H9 (cell line): ENCODE results near the gene SLIT1. TPM values are rescaled to one million over a fixed set of nuclear protein-coding genes. Genes with fewer than 3 reads are reported as not detected.

Experiments used
- DNase-seq: peaks from one replicate; pipeline ENCODE4 v3.0.0-alpha.2; 2017
- H2AFZ ChIP-seq: one replicate; pipeline ENCODE4 v1.6.1; 2013; ENCODE audit warnings: mild to moderate bottlenecking, low read length, control low read depth, moderate library complexity
- H2AK5ac ChIP-seq: 2 replicates; pipeline ENCODE4 v1.6.1; 2013; ENCODE audit warnings: low read length, control low read depth, mixed read lengths; ENCODE audit not compliant: insufficient read length
- H2BK120ac ChIP-seq: one replicate; pipeline ENCODE4 v1.6.1; 2013; ENCODE audit warnings: low read depth, mild to moderate bottlenecking, low read length, control low read depth, inconsistent platforms; ENCODE audit not compliant: poor library complexity, severe bottlenecking
- H2BK12ac ChIP-seq: 2 replicates; pipeline ENCODE4 v1.6.1; 2013; ENCODE audit warnings: low read length, control low read depth, mixed read lengths, low read depth; ENCODE audit not compliant: insufficient read length
- H2BK15ac ChIP-seq: 2 replicates; pipeline ENCODE4 v1.6.1; 2013; ENCODE audit warnings: low read depth, low read length, control low read depth
- H2BK20ac ChIP-seq: one replicate; pipeline ENCODE4 v1.6.1; 2013; ENCODE audit warnings: low read depth, mild to moderate bottlenecking, low read length, control low read depth, inconsistent platforms; ENCODE audit not compliant: poor library complexity, severe bottlenecking
- H2BK5ac ChIP-seq: 2 replicates; pipeline ENCODE4 v1.6.1; 2013; ENCODE audit warnings: low read length, control low read depth, mixed read lengths; ENCODE audit not compliant: insufficient read length
- H3K14ac ChIP-seq: 2 replicates; pipeline ENCODE4 v1.6.1; 2013; ENCODE audit warnings: low read length, control low read depth; ENCODE audit not compliant: insufficient read depth
- H3K18ac ChIP-seq: 2 replicates; pipeline ENCODE4 v1.6.1; 2013; ENCODE audit warnings: low read depth, mild to moderate bottlenecking, mixed read lengths, low read length, control low read depth; ENCODE audit not compliant: insufficient read length
- H3K23ac ChIP-seq: 2 replicates; pipeline ENCODE4 v1.6.1; 2013; ENCODE audit warnings: low read length, control low read depth, mixed read lengths, low read depth; ENCODE audit not compliant: insufficient read length
- H3K23me2 ChIP-seq: 2 replicates; pipeline ENCODE4 v1.6.1; 2013; ENCODE audit warnings: low read depth, mild to moderate bottlenecking, mixed read lengths, low read length, control low read depth; ENCODE audit not compliant: insufficient read length, poor library complexity, severe bottlenecking
- H3K27ac ChIP-seq: 2 replicates; pipeline ENCODE4 v1.5.1; 2013; ENCODE audit warnings: low read length, control low read depth, mixed read lengths, low read depth; ENCODE audit not compliant: insufficient read length
- H3K27me3 ChIP-seq: 2 replicates; pipeline ENCODE4 v1.6.1; 2013; ENCODE audit warnings: low read length, control low read depth, inconsistent platforms; ENCODE audit not compliant: insufficient read depth
- H3K4ac ChIP-seq: 2 replicates; pipeline ENCODE4 v1.6.1; 2013; ENCODE audit warnings: low read depth, mild to moderate bottlenecking, control low read depth, inconsistent platforms, low read length, moderate library complexity
- H3K4me1 ChIP-seq: 2 replicates; pipeline ENCODE4 v1.6.1; 2013; ENCODE audit warnings: low read length, control low read depth, inconsistent platforms; ENCODE audit not compliant: insufficient read depth
- H3K4me2 ChIP-seq: 2 replicates; pipeline ENCODE4 v1.6.1; 2013; ENCODE audit warnings: low read length, control low read depth, mixed read lengths; ENCODE audit not compliant: insufficient read length, insufficient read depth
- H3K56ac ChIP-seq: 2 replicates; pipeline ENCODE4 v1.6.1; 2013; ENCODE audit warnings: low read depth, mild to moderate bottlenecking, mixed read lengths, low read length, control low read depth; ENCODE audit not compliant: insufficient read length
- H3K79me1 ChIP-seq: 2 replicates; pipeline ENCODE4 v1.6.1; 2013; ENCODE audit warnings: low read depth, mild to moderate bottlenecking, moderate library complexity, low read length, control low read depth, inconsistent platforms; ENCODE audit not compliant: insufficient read depth, poor library complexity, severe bottlenecking
- H3K79me2 ChIP-seq: 2 replicates; pipeline ENCODE4 v1.6.1; 2013; ENCODE audit warnings: low read length, control low read depth, inconsistent platforms; ENCODE audit not compliant: insufficient read depth
- H3K9ac ChIP-seq: 2 replicates; pipeline ENCODE4 v1.6.1; 2013; ENCODE audit warnings: low read length, control low read depth, mixed read lengths; ENCODE audit not compliant: insufficient read length; ENCODE audit errors: extremely low read depth
- H3K9me3 ChIP-seq: one replicate; pipeline ENCODE4 v1.6.1; 2013; ENCODE audit warnings: low read depth, low read length, inconsistent platforms; ENCODE audit not compliant: control insufficient read depth
- H3T11ph ChIP-seq: one replicate; pipeline ENCODE4 v1.6.1; 2013; ENCODE audit warnings: mild to moderate bottlenecking, low read length, control low read depth, inconsistent platforms
- H4K20me1 ChIP-seq: one replicate; pipeline ENCODE4 v1.6.1; 2013; ENCODE audit not compliant: control insufficient read depth, insufficient read length, insufficient read depth
- H4K5ac ChIP-seq: 2 replicates; pipeline ENCODE4 v1.6.1; 2013; ENCODE audit warnings: low read depth, mild to moderate bottlenecking, mixed read lengths, low read length, control low read depth; ENCODE audit not compliant: insufficient read length
- H4K8ac ChIP-seq: replicated peaks from 2 replicates; pipeline ENCODE4 v1.6.1; 2013; ENCODE audit warnings: low read length, control low read depth, mixed read lengths, low read depth; ENCODE audit not compliant: insufficient read length
- H4K91ac ChIP-seq: 2 replicates; pipeline ENCODE4 v1.6.1; 2013; ENCODE audit warnings: low read depth, mild to moderate bottlenecking, moderate library complexity, mixed read lengths, low read length, control low read depth; ENCODE audit not compliant: insufficient read length
- H3K27ac Mint-ChIP-seq, 3 experiments: 2 replicates in 2 of 3; 3 replicates in 1 of 3; pipeline ENCODE4 v1.8.0; 2020 to 2021; ENCODE audit warnings: mixed read lengths in 3 of 3, mild to moderate bottlenecking in 1 of 3, moderate library complexity in 1 of 3
- H3K27me3 Mint-ChIP-seq: 2 replicates; pipeline ENCODE4 v1.8.0; 2021; ENCODE audit warnings: low read depth, mild to moderate bottlenecking, moderate library complexity, mixed read lengths
- H3K36me3 Mint-ChIP-seq, 3 experiments: 2 replicates in 2 of 3; 3 replicates in 1 of 3; pipeline ENCODE4 v1.8.0; 2020 to 2021; ENCODE audit warnings: low read depth in 3 of 3, mixed read lengths in 3 of 3; ENCODE audit not compliant: insufficient read depth in 1 of 3
- H3K4me1 Mint-ChIP-seq, 2 experiments: 2 replicates each; pipeline ENCODE4 v1.8.0; 2020; ENCODE audit warnings: mixed read lengths in 2 of 2
- H3K4me3 Mint-ChIP-seq, 2 experiments: 2 replicates in 1 of 2; 3 replicates in 1 of 2; pipeline ENCODE4 v1.8.0; 2020 to 2021; ENCODE audit warnings: mild to moderate bottlenecking in 2 of 2, mixed read lengths in 2 of 2, moderate library complexity in 1 of 2
- H3K9me3 Mint-ChIP-seq, 2 experiments: 2 replicates in 1 of 2; 3 replicates in 1 of 2; pipeline ENCODE4 v1.8.0; 2020; ENCODE audit warnings: mild to moderate bottlenecking in 2 of 2, mixed read lengths in 2 of 2, moderate library complexity in 1 of 2
- WGBS: extraction: QIAGEN DNeasy Blood & Tissue Kit; methylation state at CpG from one replicate; pipeline ENCODE4 v1.1.7; 2013; ENCODE audit warnings: missing lambda C conversion rate, low lambda C conversion rate, mixed read lengths; ENCODE audit not compliant: insufficient read length; ENCODE audit errors: extremely low coverage; 5-methylcytosine and 5-hydroxymethylcytosine counted together
- total RNA-seq: library from RNA; stranded (reverse); gene quantifications from 2 replicates; pipeline ENCODE4 v1.2.1, GENCODE V29; 2021
- TF ChIP-seq, protein P1 (sequence below): fragments of 200-600 bp; sonication (generic); conservative IDR thresholded peaks from 3 replicates; pipeline ENCODE4 v1.8.0; 2021; ENCODE audit warnings: antibody characterized with exemption, mild to moderate bottlenecking

The SLIT1 gene
- total RNA-seq, 1 experiment from 2014 or later, result 0.57 TPM

DNA sequence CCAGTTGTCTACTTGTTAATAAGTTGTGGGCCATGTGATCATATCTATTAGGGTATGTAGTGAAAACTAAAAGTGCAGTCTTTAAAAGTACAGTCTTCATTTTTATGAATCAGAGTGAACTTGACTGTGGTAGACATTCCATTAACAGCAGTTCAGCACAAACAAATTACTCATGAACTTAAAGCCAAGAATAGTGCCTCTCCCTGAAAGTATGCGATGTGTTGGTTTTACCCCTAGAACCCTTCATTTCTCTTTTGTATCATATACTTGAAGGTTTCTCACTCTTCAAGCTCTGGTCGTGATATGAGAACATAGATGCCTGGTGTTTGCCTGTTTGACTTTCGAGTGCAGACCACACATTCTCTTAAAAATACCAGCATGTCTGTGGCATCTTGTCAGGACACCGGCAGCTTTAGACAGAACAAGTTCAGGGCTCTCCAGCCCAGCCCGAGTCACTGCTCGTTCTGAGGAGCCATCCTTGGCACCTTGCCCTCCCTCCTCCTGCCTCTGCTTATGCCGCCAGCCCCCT is 194.4 kb downstream of the SLIT1 start:
- H3K36me3 Mint-ChIP-seq, result no peaks in the 10 kb centered on the region
- no peak overlapping the region for H2BK20ac ChIP-seq
- H3K23ac ChIP-seq, result no peak overlapping the region
- no peak overlapping the region for H3K27ac ChIP-seq
- no peak overlapping the region for H3K56ac ChIP-seq
- H3K9me3 ChIP-seq, result no peaks in the 10 kb centered on the region
- H3K27me3 ChIP-seq, result no peaks in the 10 kb centered on the region
- no peak overlapping the region for H3K9ac ChIP-seq
- no peak overlapping the region for H2BK120ac ChIP-seq
- no peak overlapping the region for H2AK5ac ChIP-seq
- no peak overlapping the region for H4K5ac ChIP-seq
- no peak overlapping the region for H3T11ph ChIP-seq
- H2BK15ac ChIP-seq, result no peak overlapping the region
- no peaks in the 10 kb centered on the region for H3K79me2 ChIP-seq
- H2BK12ac ChIP-seq, result no peak overlapping the region
- H3K4me3 Mint-ChIP-seq, result no peak overlapping the region
- no peaks in the 10 kb centered on the region for H4K20me1 ChIP-seq
- no peak overlapping the region for H3K14ac ChIP-seq
- H3K4me1 Mint-ChIP-seq, result peaks cover 15 to 20% of the 10 kb centered on the region in 2 experiments
- H2BK5ac ChIP-seq, result no peak overlapping the region
- H3K27me3 Mint-ChIP-seq, result no peaks in the 10 kb centered on the region
- H3K4me1 ChIP-seq, result no peaks in the 10 kb centered on the region
- no peak for DNase-seq
- no CpG with 5 or more reads among the region's 7 CpGs for WGBS
- H3K18ac ChIP-seq, result no peak overlapping the region
- no peaks in the 10 kb centered on the region for H3K9me3 Mint-ChIP-seq
- H4K8ac ChIP-seq, result no peak overlapping the region
- H3K23me2 ChIP-seq, result no peaks in the 10 kb centered on the region
- no peaks in the 10 kb centered on the region for H3K79me1 ChIP-seq
- no peak overlapping the region for H3K4me2 ChIP-seq
- TF ChIP-seq, protein P1, sequence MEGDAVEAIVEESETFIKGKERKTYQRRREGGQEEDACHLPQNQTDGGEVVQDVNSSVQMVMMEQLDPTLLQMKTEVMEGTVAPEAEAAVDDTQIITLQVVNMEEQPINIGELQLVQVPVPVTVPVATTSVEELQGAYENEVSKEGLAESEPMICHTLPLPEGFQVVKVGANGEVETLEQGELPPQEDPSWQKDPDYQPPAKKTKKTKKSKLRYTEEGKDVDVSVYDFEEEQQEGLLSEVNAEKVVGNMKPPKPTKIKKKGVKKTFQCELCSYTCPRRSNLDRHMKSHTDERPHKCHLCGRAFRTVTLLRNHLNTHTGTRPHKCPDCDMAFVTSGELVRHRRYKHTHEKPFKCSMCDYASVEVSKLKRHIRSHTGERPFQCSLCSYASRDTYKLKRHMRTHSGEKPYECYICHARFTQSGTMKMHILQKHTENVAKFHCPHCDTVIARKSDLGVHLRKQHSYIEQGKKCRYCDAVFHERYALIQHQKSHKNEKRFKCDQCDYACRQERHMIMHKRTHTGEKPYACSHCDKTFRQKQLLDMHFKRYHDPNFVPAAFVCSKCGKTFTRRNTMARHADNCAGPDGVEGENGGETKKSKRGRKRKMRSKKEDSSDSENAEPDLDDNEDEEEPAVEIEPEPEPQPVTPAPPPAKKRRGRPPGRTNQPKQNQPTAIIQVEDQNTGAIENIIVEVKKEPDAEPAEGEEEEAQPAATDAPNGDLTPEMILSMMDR, result no peak
- no peak overlapping the region for H3K4ac ChIP-seq
- no peak overlapping the region for H2AFZ ChIP-seq
- no peak overlapping the region for H4K91ac ChIP-seq
- no peak overlapping the region for H3K27ac Mint-ChIP-seq
